H1 (cell line): ENCODE results near the gene SH3GL1. TPM values are rescaled to one million over a fixed set of nuclear protein-coding genes. Genes with fewer than 3 reads are reported as not detected.

Source experiments
- CTCF ChIA-PET: fragments of 300-600 bp; sonication (Branson Sonifier 250); formaldehyde crosslinking; loops from one replicate; lab custom pipeline; 2021; ENCODE audit not compliant: partially characterized antibody; lab: Charles Lee
- POLR2A ChIA-PET: fragments of 300-600 bp; sonication (Branson Sonifier 250); formaldehyde crosslinking; loops from one replicate; lab custom pipeline; 2021; ENCODE audit warnings: inconsistent platforms; ENCODE audit not compliant: partially characterized antibody; lab: Charles Lee
- DNase-seq, 2 experiments: peaks; one replicate each; pipeline versions ENCODE4 v3.0.0 to v3.0.0-alpha.2; 2010 to 2022; ENCODE audit warnings: low spot score in 2 of 2, low read depth in 1 of 2, mixed read lengths in 1 of 2
- FAIRE-seq: peaks from 2 replicates; lab custom pipeline; 2011; peaks lifted over from hg19 to GRCh38; lab: Jason Lieb, UNC
- H2AFZ ChIP-seq: 2 replicates; pipeline ENCODE4 v1.8.1; 2012; ENCODE audit warnings: low read length, inconsistent platforms
- H2AK5ac ChIP-seq: 2 replicates; pipeline ENCODE4 v1.6.1; 2013; ENCODE audit warnings: low read depth, low read length
- H2BK120ac ChIP-seq: replicated peaks from 2 replicates; pipeline ENCODE3; 2013; ENCODE audit warnings: low read depth, low read length, inconsistent platforms
- H2BK12ac ChIP-seq: 2 replicates; pipeline ENCODE4 v1.6.1; 2013; ENCODE audit warnings: low read depth, low read length
- H2BK15ac ChIP-seq: 2 replicates; pipeline ENCODE4 v1.6.1; 2013; ENCODE audit warnings: low read length
- H2BK20ac ChIP-seq: 2 replicates; pipeline ENCODE4 v1.6.1; 2013; ENCODE audit warnings: low read length
- H2BK5ac ChIP-seq: 2 replicates; pipeline ENCODE4 v1.6.1; 2013; ENCODE audit warnings: low read depth, low read length
- H3K14ac ChIP-seq: 2 replicates; pipeline ENCODE4 v1.6.1; 2013; ENCODE audit warnings: inconsistent platforms; ENCODE audit not compliant: insufficient read length
- H3K18ac ChIP-seq: 2 replicates; pipeline ENCODE4 v1.6.1; 2013; ENCODE audit warnings: low read length; ENCODE audit errors: extremely low read depth
- H3K23ac ChIP-seq: 2 replicates; pipeline ENCODE4 v1.6.1; 2013; ENCODE audit warnings: inconsistent platforms; ENCODE audit not compliant: insufficient read length
- H3K23me2 ChIP-seq: 2 replicates; pipeline ENCODE4 v1.6.1; 2013; ENCODE audit warnings: low read depth, low read length
- H3K27ac ChIP-seq: 2 replicates; pipeline ENCODE4 v1.6.1; 2011; ENCODE audit warnings: low read depth, low read length, inconsistent platforms
- H3K27me3 ChIP-seq, 4 experiments: replicated peaks in 1 of 4; 1 replicate in 1 of 4; 2 replicates in 3 of 4; pipeline versions ENCODE4 v1.6.1 to v1.8.1; 2011 to 2013; ENCODE audit warnings: low read length in 3 of 4, mild to moderate bottlenecking in 3 of 4, inconsistent platforms in 2 of 4, mixed read lengths in 2 of 4, moderate library complexity in 1 of 4; ENCODE audit not compliant: control insufficient read depth in 3 of 4, insufficient read depth in 3 of 4; ENCODE audit errors: extremely low read depth in 1 of 4
- H3K36me3 ChIP-seq, 4 experiments: 2 replicates each; pipeline versions ENCODE4 v1.6.1 to v1.8.1; 2011 to 2013; ENCODE audit warnings: mild to moderate bottlenecking in 4 of 4, low read length in 3 of 4, moderate library complexity in 2 of 4, control low read depth in 1 of 4, inconsistent platforms in 1 of 4; ENCODE audit not compliant: insufficient read depth in 4 of 4, control insufficient read depth in 2 of 4
- H3K4ac ChIP-seq: replicated peaks from 2 replicates; pipeline ENCODE3; 2013; ENCODE audit warnings: low read length, low read depth, mixed read lengths, inconsistent platforms; ENCODE audit not compliant: insufficient read length
- H3K4me1 ChIP-seq, 4 experiments: replicated peaks in 1 of 4; 1 replicate in 1 of 4; 2 replicates in 3 of 4; pipeline versions ENCODE4 v1.6.1 to v1.8.1; 2011 to 2013; ENCODE audit warnings: low read length in 3 of 4, inconsistent platforms in 2 of 4, mixed read lengths in 1 of 4; ENCODE audit not compliant: insufficient read depth in 4 of 4, control insufficient read depth in 3 of 4
- H3K4me2 ChIP-seq, 2 experiments: 2 replicates each; pipeline versions ENCODE4 v1.6.1 to v1.8.1; 2011 to 2013; ENCODE audit warnings: low read depth in 2 of 2, low read length in 2 of 2, control low read depth in 1 of 2, inconsistent platforms in 1 of 2, mild to moderate bottlenecking in 1 of 2; ENCODE audit not compliant: insufficient read depth in 1 of 2
- H3K4me3 ChIP-seq, 4 experiments: fragments of 200-600, 300-600 bp in 1 of 4; sonication (generic), shearing (Covaris generic), sonication (Bioruptor Twin) in 1 of 4; 2 replicates each; pipeline versions ENCODE4 v1.5.1 to v1.8.1; 2011 to 2016; ENCODE audit warnings: low read length in 4 of 4, low read depth in 3 of 4, control low read depth in 2 of 4, inconsistent platforms in 2 of 4, mild to moderate bottlenecking in 2 of 4, mixed read lengths in 1 of 4, moderate library complexity in 1 of 4; ENCODE audit not compliant: insufficient read depth in 2 of 4; ENCODE audit errors: extremely low read depth in 1 of 4
- H3K56ac ChIP-seq: replicated peaks from 2 replicates; pipeline ENCODE3; 2013; ENCODE audit warnings: low read depth, mild to moderate bottlenecking, mixed read lengths, low read length, inconsistent platforms; ENCODE audit not compliant: insufficient read length
- H3K79me1 ChIP-seq: 2 replicates; pipeline ENCODE4 v1.6.1; 2013; ENCODE audit warnings: low read depth, low read length, control low read depth
- H3K79me2 ChIP-seq, 2 experiments: 2 replicates each; pipeline versions ENCODE4 v1.6.1 to v1.8.1; 2012 to 2013; ENCODE audit warnings: low read length in 2 of 2, mild to moderate bottlenecking in 2 of 2, inconsistent platforms in 1 of 2; ENCODE audit not compliant: insufficient read depth in 2 of 2, control insufficient read depth in 1 of 2
- H3K9ac ChIP-seq, 4 experiments: replicated peaks in 1 of 4; 1 replicate in 1 of 4; 2 replicates in 3 of 4; pipeline versions ENCODE4 v1.6.1 to v1.8.1; 2011 to 2013; ENCODE audit warnings: low read depth in 3 of 4, low read length in 3 of 4, control low read depth in 2 of 4, mild to moderate bottlenecking in 2 of 4, moderate library complexity in 2 of 4, inconsistent platforms in 1 of 4; ENCODE audit errors: extremely low read depth in 1 of 4
- H3K9me3 ChIP-seq, 2 experiments: 2 replicates each; pipeline versions ENCODE4 v1.6.1 to v1.8.1; 2012 to 2013; ENCODE audit warnings: mild to moderate bottlenecking in 2 of 2, moderate library complexity in 2 of 2, control low read depth in 1 of 2, inconsistent platforms in 1 of 2, low read depth in 1 of 2, low read length in 1 of 2, mixed read lengths in 1 of 2; ENCODE audit not compliant: insufficient read depth in 2 of 2
- H4K20me1 ChIP-seq, 2 experiments: replicated peaks in 1 of 2; 2 replicates each; pipeline versions ENCODE3 to v1.8.1; 2011 to 2013; ENCODE audit warnings: inconsistent platforms in 2 of 2, low read length in 2 of 2, mild to moderate bottlenecking in 1 of 2; ENCODE audit not compliant: insufficient read depth in 2 of 2, control insufficient read depth in 1 of 2
- H4K5ac ChIP-seq: 2 replicates; pipeline ENCODE4 v1.6.1; 2013; ENCODE audit warnings: low read length, low read depth, mixed read lengths, inconsistent platforms; ENCODE audit not compliant: insufficient read length
- H4K8ac ChIP-seq: 2 replicates; pipeline ENCODE4 v1.8.0; 2013; ENCODE audit warnings: mild to moderate bottlenecking, moderate library complexity, low read length, inconsistent platforms; ENCODE audit not compliant: insufficient read depth; ENCODE audit errors: extremely low read depth
- H4K91ac ChIP-seq: replicated peaks from 2 replicates; pipeline ENCODE3; 2013; ENCODE audit warnings: low read length, mixed read lengths, inconsistent platforms; ENCODE audit not compliant: insufficient read length
- BRCA1 ChIP-seq: IDR thresholded peaks from 2 replicates; pipeline ENCODE4 v1.6.1; 2012; ENCODE audit warnings: low read depth, low read length, improper control_type of control experiment
- CBX8 ChIP-seq: fragments of 300-800, 300-1000 bp; sonication (generic); IDR thresholded peaks from 2 replicates; pipeline ENCODE4 v1.7.1; 2016; ENCODE audit warnings: low read depth, low read length, borderline replicate concordance
- CEBPB ChIP-seq: IDR thresholded peaks from 2 replicates; pipeline ENCODE4 v1.6.1; 2012; ENCODE audit warnings: low read depth, low read length
- CREB1 ChIP-seq: IDR thresholded peaks from 2 replicates; pipeline ENCODE4 v1.6.1; 2012; ENCODE audit warnings: inconsistent platforms
- MAFK ChIP-seq: IDR thresholded peaks from 2 replicates; pipeline ENCODE4 v1.6.1; 2012; ENCODE audit warnings: low read depth, mild to moderate bottlenecking, improper control_type of control experiment, low read length
- SIN3A ChIP-seq, 2 experiments: IDR thresholded peaks in 1 of 2; conservative IDR thresholded peaks in 1 of 2; 2 replicates each; pipeline ENCODE4 v1.6.1; 2011 to 2012; ENCODE audit warnings: low read length in 2 of 2, improper control_type of control experiment in 1 of 2, low read depth in 1 of 2, mild to moderate bottlenecking in 1 of 2
- SRF ChIP-seq: IDR thresholded peaks from 2 replicates; pipeline ENCODE4 v1.6.1; 2011; ENCODE audit warnings: mild to moderate bottlenecking, low read depth, low read length, moderate library complexity
- TEAD4 ChIP-seq: IDR thresholded peaks from 2 replicates; pipeline ENCODE4 v1.6.1; 2012; ENCODE audit warnings: low read depth, low read length, inconsistent platforms, mixed read lengths
- WGBS, 2 experiments: shearing (Covaris generic) in 1 of 2; methylation state at CpG; one replicate each; pipeline versions ENCODE4 v1.1.6 to v1.1.7; 2013 to 2015; ENCODE audit warnings: low lambda C conversion rate in 2 of 2, mixed read lengths in 2 of 2, inconsistent platforms in 1 of 2, low coverage in 1 of 2, missing lambda C conversion rate in 1 of 2; ENCODE audit not compliant: insufficient replicate concordance in 2 of 2, insufficient coverage in 1 of 2, insufficient read length in 1 of 2; ENCODE audit errors: extremely low coverage in 1 of 2, missing lambda C conversion rate in 1 of 2; 5-methylcytosine and 5-hydroxymethylcytosine counted together
- polyA plus RNA-seq, 7 experiments: library from polyadenylated mRNA; depleted of rRNA in 3 of 7; stranded (reverse) in 5 of 7; unstranded in 2 of 7; fragments of >200 nt in 5 of 7; fragments of 200-250 nt in 2 of 7; gene quantifications; 1 replicate in 5 of 7; 2 replicates in 1 of 7; 4 replicates in 1 of 7; pipeline versions ENCODE4 v1.2.1 to v1.2.3, GENCODE V29; 2011 to 2013; ENCODE audit warnings: missing spikeins in 2 of 7, mixed read lengths in 2 of 7
- total RNA-seq: library from RNA; stranded (reverse); fragmentation: NEBNext Ultra II Directional; extraction: Animal tissue kit (Norgen Biotek cat#: 25700); gene quantifications from 2 replicates; pipeline ENCODE4 v1.2.1, GENCODE V29; 2021

Gene SH3GL1
- total and polyA plus RNA-seq, 2 of the 8 experiments (the other 6 are each of a cell fraction or from before 2014, with no cell fraction given) = 81.5 to 102 TPM

DNA sequence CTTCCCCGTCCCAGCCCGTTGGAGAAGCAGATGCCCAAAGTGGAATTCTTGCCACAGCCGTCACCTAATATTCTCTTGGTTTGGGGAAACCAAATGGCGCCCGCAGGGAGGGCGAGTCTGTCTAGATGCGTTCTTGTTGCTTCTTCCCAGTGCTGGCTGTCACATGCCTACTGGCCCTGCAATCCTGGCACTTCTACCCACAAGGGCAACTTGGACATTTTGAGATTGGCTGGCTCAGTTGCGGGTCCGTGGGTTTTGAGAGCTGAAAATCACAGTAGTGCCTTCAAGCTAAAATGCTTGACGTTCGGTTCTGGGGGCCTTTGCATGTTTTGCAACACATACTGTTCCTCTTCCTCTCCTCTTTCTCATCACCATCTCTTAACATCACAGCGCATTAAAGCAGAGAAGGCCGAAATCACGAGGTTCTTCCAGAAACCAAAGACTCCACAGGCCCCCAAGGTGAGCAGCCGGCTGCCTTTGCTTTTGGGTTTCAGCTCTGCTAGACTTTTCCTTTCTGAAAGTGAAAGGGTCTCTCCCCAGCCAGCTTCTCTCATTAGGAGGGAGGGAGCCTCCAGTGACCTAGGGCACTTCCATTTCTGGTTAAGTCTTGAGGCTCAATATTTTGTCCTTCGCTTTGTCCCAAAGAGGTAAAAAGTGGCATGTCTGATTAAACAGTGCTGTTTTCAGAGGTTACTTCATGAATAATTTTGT is 23.2 kb upstream of the SH3GL1 start:
- no peak overlapping the region for H3K18ac ChIP-seq
- no peaks in the 10 kb centered on the region for H3K23me2 ChIP-seq
- H3K9ac ChIP-seq = no peak overlapping the region
- H3K4me3 ChIP-seq = no peak overlapping the region
- no peak overlapping the region for H3K4me2 ChIP-seq
- no peak overlapping the region for H3K14ac ChIP-seq
- no peak overlapping the region for H2AK5ac ChIP-seq
- H3K56ac ChIP-seq = no peak overlapping the region
- H3K36me3 ChIP-seq = peaks cover 27 to 79% (median 59%) of the 10 kb centered on the region in 4 experiments
- no peak overlapping the region for H4K91ac ChIP-seq
- H2BK15ac ChIP-seq = no peak overlapping the region
- WGBS, 2 experiments = 94% methylated on average over 16 of the region's 16 CpGs; no CpG with 5 or more reads in 1 of the 2 experiments
- no peak overlapping the region for H4K8ac ChIP-seq
- POLR2A ChIA-PET = interaction anchor here (2.7 to 58.1 kb wide), 3 partner anchors 1 to 53 kb away, joined by 9 to 1590 read pairs (median 1590); partner anchors contain the start of genes CHAF1A, SH3GL1 and UBXN6
- H3K79me1 ChIP-seq = peaks cover 3% of the 10 kb centered on the region; the same call in 1 of the 2 replicates
- H4K5ac ChIP-seq = no peak overlapping the region
- no peaks in the 10 kb centered on the region for H3K27me3 ChIP-seq
- H2BK12ac ChIP-seq = no peak overlapping the region
- CTCF ChIA-PET = no interaction called here
- H4K20me1 ChIP-seq = peaks cover 7 to 8% of the 10 kb centered on the region in 2 experiments
- H3K9me3 ChIP-seq = no peaks in the 10 kb centered on the region
- no peak for DNase-seq
- H2BK120ac ChIP-seq = no peak overlapping the region
- no peak overlapping the region for H2AFZ ChIP-seq
- no peak overlapping the region for H3K23ac ChIP-seq
- no peak overlapping the region for H2BK20ac ChIP-seq
- H2BK5ac ChIP-seq = no peak overlapping the region
- H3K27ac ChIP-seq = no peak overlapping the region
- FAIRE-seq = no peak
- H3K4me1 ChIP-seq = no peaks in the 10 kb centered on the region
- H3K79me2 ChIP-seq = peaks cover 4 to 32% of the 10 kb centered on the region in 2 experiments; a peak in 2 of 4 replicates
- no peak overlapping the region for H3K4ac ChIP-seq
- TF ChIP-seq CBX8 = no peak
- TF ChIP-seq SIN3A (conservative IDR thresholded peaks at IDR 0.05 in 1 of 2, IDR thresholded peaks at IDR 0.05 in 1 of 2; ENCODE audit: low read depth in 1 of 2, low read length in 2 of 2) = no peak
- TF ChIP-seq CREB1 = no peak
- TF ChIP-seq SRF = no peak
- no peak for TF ChIP-seq TEAD4
- no peak for TF ChIP-seq BRCA1
- no peak for TF ChIP-seq MAFK
- no peak for TF ChIP-seq CEBPB
